Choroid plexus epithelial cell (primary cell): ENCODE results near the gene KCNJ10.

ENCODE experiments used
- DNase-seq: peaks from one replicate; pipeline ENCODE4 v3.0.0-alpha.2; 2010; ENCODE audit warnings: low read depth
- H3K4me3 ChIP-seq: 2 replicates; pipeline ENCODE4 v1.5.1; 2011; ENCODE audit warnings: low read depth, mild to moderate bottlenecking, control low read depth, low read length, moderate library complexity
- CTCF ChIP-seq: conservative IDR thresholded peaks from 2 replicates; pipeline ENCODE4 v1.5.1; 2011; ENCODE audit warnings: low read depth, mild to moderate bottlenecking, control low read depth, inconsistent platforms, low read length, moderate library complexity

The KCNJ10 gene

DNA sequence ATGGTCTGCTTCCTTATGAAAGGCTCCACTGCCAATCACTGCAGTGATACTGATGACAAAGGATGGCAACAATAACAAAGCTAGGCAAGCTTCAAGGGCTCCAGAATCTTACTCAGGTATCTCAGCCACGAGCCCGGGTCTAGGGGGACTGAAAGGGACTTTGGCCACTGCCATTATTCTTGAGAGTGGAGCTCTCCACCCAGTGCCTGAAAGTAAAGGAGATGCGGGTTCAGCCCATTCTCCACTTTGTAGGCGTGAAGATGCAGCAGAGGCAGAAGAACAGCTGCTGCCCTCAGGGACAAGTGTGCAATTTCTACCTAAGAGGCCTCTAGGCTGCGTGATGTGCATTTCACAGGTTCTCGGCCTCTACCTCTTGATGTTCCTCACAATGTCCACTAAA lies 84.5 kb downstream of the KCNJ10 start:
- DNase-seq = no peak
- H3K4me3 ChIP-seq = no peak overlapping the region
- no peak for TF ChIP-seq CTCF

GRCh38 chr1:159983681-159984080 lies 86.3 kb downstream of the KCNJ10 start:
- DNase-seq = no peak
- no peak overlapping the region for H3K4me3 ChIP-seq
- TF ChIP-seq CTCF = no peak

DNA sequence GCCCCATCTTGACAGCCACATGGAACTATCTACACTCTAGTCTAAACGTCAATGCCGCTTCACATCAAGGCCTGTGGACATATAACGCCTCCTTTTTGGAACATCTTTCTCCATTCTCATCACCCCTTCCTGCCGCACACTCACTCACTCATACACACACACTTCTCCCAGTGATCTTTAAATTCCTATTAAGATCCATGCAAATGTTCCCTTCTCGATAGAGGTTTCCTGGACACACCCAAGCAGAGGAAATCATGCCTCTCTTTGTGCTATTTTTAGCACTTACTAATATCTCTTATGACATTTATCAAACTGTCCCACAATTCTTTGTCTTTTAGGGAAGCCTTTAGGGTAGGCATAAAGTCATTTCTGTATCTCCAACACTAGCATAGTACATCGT lies 87.7 kb downstream of the KCNJ10 start:
- no peak overlapping the region for H3K4me3 ChIP-seq
- DNase-seq = no peak
- TF ChIP-seq CTCF = no peak

DNA sequence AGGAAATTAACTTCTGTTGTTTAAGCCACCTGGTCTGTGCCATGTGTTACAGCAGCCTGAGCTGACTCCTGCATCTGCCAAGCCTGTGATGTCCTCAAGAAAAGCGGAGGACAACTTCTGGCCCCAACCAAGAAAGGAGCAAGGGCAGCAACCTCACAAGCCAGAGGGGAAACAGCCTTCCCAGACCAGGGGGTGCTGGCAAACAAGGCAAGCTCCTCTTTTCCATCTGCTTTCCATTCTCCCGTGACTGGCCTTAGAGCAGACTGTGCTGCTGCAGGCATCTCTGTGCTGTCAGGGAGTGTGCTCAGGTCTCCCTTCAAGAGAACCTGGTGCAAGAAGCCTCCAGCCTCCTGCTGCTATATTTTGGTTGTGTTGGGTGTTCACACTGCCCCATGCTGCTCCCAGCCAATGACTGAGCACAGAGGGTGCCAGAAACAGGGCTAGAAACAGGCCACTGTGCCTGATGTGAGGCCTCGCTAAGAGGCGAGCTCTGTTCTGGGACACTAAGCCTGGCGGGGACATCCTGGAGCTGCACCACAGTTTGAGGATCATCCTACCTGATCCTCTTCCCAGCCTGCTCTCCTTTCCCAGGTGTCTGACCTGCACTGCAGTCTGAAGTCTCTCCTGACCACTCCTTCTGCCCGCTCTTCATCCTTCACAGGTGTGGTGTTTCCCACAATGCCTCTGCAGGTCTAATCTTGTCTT lies 88.5 kb downstream of the KCNJ10 start:
- no peak for DNase-seq
- no peak for TF ChIP-seq CTCF
- no peak overlapping the region for H3K4me3 ChIP-seq

GRCh38 chr1:159980786-159981185 lies 89.2 kb downstream of the KCNJ10 start:
- TF ChIP-seq CTCF = no peak
- H3K4me3 ChIP-seq = no peak overlapping the region
- no peak for DNase-seq

DNA sequence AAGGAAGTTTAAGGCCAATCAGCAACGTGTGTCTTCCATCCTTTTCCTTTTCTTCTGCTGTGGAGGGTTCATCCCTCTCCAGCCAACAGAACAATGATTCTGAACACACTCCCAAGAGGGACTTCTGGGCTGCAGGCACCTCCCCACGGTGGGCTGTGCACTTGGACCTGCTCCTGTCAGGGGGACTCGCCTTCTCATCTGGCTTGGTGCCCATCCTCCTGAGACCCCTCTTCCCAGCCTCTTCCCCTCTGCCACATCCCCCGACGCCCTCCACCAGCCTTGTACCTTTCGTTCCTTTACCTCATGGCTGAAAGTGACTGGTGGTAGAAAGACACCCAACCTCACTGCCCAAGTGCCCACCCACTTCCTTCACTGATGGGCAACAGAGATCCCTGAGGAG lies 89.9 kb downstream of the KCNJ10 start:
- DNase-seq = no peak
- TF ChIP-seq CTCF = no peak
- no peak overlapping the region for H3K4me3 ChIP-seq

GRCh38 chr1:159979257-159979656 lies 90.7 kb downstream of the KCNJ10 start:
- H3K4me3 ChIP-seq = no peak overlapping the region
- no peak for TF ChIP-seq CTCF
- DNase-seq = no peak
